Measurements from ENCODE around the gene NLRP6.
"Not testable (repeated sequence)": the region's sequence is repeated elsewhere in the genome, so short reads cannot be mapped to it uniquely, and the experiment has no call there.

Gene NLRP6

GRCh38 chr11:313304-313786 lies 35.1 kb downstream of the NLRP6 start:
- TF ChIP-seq, protein P1, sequence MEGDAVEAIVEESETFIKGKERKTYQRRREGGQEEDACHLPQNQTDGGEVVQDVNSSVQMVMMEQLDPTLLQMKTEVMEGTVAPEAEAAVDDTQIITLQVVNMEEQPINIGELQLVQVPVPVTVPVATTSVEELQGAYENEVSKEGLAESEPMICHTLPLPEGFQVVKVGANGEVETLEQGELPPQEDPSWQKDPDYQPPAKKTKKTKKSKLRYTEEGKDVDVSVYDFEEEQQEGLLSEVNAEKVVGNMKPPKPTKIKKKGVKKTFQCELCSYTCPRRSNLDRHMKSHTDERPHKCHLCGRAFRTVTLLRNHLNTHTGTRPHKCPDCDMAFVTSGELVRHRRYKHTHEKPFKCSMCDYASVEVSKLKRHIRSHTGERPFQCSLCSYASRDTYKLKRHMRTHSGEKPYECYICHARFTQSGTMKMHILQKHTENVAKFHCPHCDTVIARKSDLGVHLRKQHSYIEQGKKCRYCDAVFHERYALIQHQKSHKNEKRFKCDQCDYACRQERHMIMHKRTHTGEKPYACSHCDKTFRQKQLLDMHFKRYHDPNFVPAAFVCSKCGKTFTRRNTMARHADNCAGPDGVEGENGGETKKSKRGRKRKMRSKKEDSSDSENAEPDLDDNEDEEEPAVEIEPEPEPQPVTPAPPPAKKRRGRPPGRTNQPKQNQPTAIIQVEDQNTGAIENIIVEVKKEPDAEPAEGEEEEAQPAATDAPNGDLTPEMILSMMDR (IDR thresholded peaks at IDR 0.05; ENCODE audit: extremely low read depth, insufficient read depth, missing control alignments), result no peak
- in situ Hi-C loops (cut with MboI; ENCODE audit: low pct_unique_long_range_greater_than_20kb, low sequenced_read_pairs, unreplicated experiment), result no loop called here
- no peak for DNase-seq (ENCODE audit: low spot score)

DNA sequence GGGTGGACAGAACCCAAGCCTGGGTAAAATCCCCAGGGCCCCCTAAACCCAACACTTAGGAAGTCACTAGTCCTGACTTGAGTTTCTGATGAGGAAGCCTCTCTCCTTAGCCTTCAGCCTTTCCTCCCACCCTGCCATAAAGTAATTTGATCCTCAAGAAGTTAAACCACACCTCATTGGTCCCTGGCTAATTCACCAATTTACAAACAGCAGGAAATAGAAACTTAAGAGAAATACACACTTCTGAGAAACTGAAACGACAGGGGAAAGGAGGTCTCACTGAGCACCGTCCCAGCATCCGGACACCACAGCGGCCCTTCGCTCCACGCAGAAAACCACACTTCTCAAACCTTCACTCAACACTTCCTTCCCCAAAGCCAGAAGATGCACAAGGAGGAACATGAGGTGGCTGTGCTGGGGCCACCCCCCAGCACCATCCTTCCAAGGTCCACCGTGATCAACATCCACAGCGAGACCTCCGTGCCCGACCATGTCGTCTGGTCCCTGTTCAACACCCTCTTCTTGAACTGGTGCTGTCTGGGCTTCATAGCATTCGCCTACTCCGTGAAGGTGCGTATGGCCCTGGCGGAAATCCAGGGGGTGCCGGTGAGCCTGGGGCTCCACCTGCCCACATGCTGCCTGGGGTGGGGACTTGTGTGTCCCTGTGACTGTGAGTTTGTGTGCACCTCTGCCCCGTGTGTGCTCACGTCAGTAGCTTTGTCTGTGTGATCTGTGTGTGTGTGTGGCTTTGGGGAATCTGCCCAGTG lies 35.8 kb downstream of the NLRP6 start, which contains the start of gene IFITM1:
Gene IFITM1 (plus strand): TSS at position 254 of the 767 bp plus-strand sequence. CDS start 131 bp downstream, at position 385.
- in situ Hi-C loops (cut with MboI; ENCODE audit: low pct_unique_long_range_greater_than_20kb, low sequenced_read_pairs, unreplicated experiment), result no loop called here
- TF ChIP-seq, protein P1 (IDR thresholded peaks at IDR 0.05; ENCODE audit: extremely low read depth, insufficient read depth, missing control alignments), result no peak

GRCh38 chr11:314554-314875 lies 36.3 kb downstream of the NLRP6 start:
- DNase-seq (ENCODE audit: low spot score); in situ Hi-C loops (cut with MboI; ENCODE audit: low pct_unique_long_range_greater_than_20kb, low sequenced_read_pairs, unreplicated experiment): not testable (repeated sequence)

More for the DNA sequence above, 35.8 kb downstream of the NLRP6 start, which contains the start of gene IFITM1:
- DNase-seq (ENCODE audit: low spot score), result peak; percentile 89

- DNase-seq (ENCODE audit: low spot score), result no peak
- TF ChIP-seq, protein P1 (IDR thresholded peaks at IDR 0.05; ENCODE audit: extremely low read depth, insufficient read depth, missing control alignments), result no peak
- in situ Hi-C loops (cut with MboI; ENCODE audit: low pct_unique_long_range_greater_than_20kb, low sequenced_read_pairs, unreplicated experiment), result no loop called here
Observed at GRCh38 chr11:315051-315481, 36.9 kb downstream of the NLRP6 start.

GRCh38 chr11:315516-315994 lies 37.3 kb downstream of the NLRP6 start:
- DNase-seq (ENCODE audit: low spot score), result no peak
- in situ Hi-C loops (cut with MboI; ENCODE audit: low pct_unique_long_range_greater_than_20kb, low sequenced_read_pairs, unreplicated experiment), result no loop called here
- TF ChIP-seq, protein P1 (IDR thresholded peaks at IDR 0.05; ENCODE audit: extremely low read depth, insufficient read depth, missing control alignments), result no peak

DNA sequence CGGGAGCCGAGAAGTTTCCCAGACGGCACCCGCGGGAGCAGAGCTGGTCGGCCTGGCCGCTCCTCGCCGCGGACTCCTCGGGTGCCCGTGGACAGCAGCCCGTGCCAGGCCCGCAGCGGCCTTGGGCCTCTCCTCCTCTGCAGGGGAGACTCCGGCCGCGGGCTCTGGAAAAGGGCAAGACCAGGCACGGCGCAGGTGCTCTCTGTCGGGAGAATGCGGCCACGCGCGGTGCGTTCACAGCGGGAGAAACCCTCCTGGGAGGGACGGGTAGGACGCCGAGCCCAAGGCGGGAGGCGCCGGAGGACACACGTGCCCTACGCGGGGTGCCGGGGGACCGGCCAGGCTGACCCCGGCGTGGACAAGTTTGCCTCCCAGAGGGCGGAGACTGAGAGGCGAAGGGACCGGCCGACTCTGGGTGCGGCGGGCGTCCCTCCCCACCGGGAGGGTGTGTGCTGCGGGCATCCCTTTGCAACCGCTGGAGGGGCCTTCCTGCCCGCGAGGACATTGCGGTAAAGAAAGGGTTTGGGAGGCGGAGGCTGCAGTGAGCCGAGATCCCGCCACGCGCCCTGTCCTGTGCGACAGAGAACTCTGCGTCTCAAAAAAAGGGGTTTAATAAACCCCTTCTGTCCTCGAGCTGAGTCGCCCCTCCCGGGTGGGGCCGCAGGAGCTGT lies 38.0 kb downstream of the NLRP6 start:
- no peak for DNase-seq (ENCODE audit: low spot score)
- TF ChIP-seq, protein P1 (IDR thresholded peaks at IDR 0.05; ENCODE audit: extremely low read depth, insufficient read depth, missing control alignments), result no peak
- in situ Hi-C loops (cut with MboI; ENCODE audit: low pct_unique_long_range_greater_than_20kb, low sequenced_read_pairs, unreplicated experiment), result no loop called here

GRCh38 chr11:316891-317301 lies 38.7 kb downstream of the NLRP6 start:
- TF ChIP-seq, protein P1 (IDR thresholded peaks at IDR 0.05; ENCODE audit: extremely low read depth, insufficient read depth, missing control alignments), result no peak
- in situ Hi-C loops (cut with MboI; ENCODE audit: low pct_unique_long_range_greater_than_20kb, low sequenced_read_pairs, unreplicated experiment), result no loop called here
- no peak for DNase-seq (ENCODE audit: low spot score)

DNA sequence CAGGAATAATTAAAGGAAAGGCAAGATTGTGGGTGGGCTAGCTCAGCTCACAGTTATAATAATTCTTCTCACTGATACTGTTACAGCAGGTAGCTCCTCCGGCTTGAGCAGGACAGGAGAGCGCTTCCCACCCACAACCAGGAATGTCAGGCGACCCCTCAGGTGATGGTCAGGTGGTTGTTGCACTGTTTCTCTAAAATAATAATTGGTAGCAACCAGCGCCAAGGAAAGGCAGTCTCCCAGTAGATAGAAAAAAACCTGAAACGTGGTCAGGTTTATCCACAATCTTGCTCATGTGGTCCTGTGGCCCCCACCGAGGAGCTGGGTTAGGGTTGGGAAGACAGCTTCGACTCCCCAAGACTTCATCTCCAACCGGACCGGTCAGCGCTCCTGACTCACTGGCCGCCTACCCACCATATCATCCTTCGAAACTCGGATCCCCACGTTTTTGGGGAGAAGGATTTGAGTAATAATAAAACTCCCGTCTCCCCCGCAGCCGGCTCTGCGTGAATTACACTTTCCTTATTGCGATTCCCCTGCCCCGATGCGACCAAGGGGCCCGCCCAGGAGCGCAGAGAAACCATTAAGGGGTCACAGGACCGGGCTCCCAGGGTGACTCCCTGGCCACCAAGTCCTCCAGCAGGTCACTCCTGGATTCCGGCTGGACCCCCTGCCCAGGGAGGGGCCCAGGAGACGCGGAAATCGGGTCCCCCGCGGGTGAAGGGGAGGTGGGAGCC lies 39.6 kb downstream of the NLRP6 start:
- DNase-seq (ENCODE audit: low spot score); in situ Hi-C loops (cut with MboI; ENCODE audit: low pct_unique_long_range_greater_than_20kb, low sequenced_read_pairs, unreplicated experiment): not testable (repeated sequence)

- in situ Hi-C loops (cut with MboI; ENCODE audit: low pct_unique_long_range_greater_than_20kb, low sequenced_read_pairs, unreplicated experiment); DNase-seq (ENCODE audit: low spot score): not testable (repeated sequence)
Observed at GRCh38 chr11:318405-319120, 40.4 kb downstream of the NLRP6 start.
